ENCODE results near the gene FBXL7.

DNA sequence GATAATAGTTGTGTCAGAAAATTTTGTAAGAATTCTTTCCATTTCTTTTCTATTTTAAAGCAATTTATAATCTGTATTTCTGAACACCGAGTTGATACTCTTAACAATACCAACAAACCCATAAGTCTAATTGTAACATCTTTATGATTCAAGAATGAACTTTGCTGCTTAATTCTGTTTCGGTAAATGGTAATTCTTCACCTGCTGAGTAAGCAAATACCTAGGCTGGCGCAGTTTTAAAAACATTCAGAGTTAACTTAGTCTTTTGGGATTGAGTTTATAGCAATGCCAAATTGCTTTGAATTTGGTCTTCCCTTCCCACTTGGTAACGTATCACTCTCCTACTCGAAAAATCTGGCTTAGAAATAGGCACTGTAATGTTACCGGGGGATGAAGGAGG is 456.6 kb downstream of the FBXL7 start:
- TF ChIP-seq, protein P1, sequence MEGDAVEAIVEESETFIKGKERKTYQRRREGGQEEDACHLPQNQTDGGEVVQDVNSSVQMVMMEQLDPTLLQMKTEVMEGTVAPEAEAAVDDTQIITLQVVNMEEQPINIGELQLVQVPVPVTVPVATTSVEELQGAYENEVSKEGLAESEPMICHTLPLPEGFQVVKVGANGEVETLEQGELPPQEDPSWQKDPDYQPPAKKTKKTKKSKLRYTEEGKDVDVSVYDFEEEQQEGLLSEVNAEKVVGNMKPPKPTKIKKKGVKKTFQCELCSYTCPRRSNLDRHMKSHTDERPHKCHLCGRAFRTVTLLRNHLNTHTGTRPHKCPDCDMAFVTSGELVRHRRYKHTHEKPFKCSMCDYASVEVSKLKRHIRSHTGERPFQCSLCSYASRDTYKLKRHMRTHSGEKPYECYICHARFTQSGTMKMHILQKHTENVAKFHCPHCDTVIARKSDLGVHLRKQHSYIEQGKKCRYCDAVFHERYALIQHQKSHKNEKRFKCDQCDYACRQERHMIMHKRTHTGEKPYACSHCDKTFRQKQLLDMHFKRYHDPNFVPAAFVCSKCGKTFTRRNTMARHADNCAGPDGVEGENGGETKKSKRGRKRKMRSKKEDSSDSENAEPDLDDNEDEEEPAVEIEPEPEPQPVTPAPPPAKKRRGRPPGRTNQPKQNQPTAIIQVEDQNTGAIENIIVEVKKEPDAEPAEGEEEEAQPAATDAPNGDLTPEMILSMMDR (conservative IDR thresholded peaks at IDR 0.05; ENCODE audit: low read depth in 2 of 2) = no peak
- TF ChIP-seq EZH2phosphoT487 (IDR thresholded peaks at IDR 0.05; ENCODE audit: unreplicated experiment) = no peak
- no peak for TF ChIP-seq CREB1 (CRISPR knock-in tag; IDR thresholded peaks at IDR 0.05; ENCODE audit: low read depth)
- TF ChIP-seq ZNF114 (CRISPR knock-in tag; IDR thresholded peaks at IDR 0.05) = no peak
- no peak for TF ChIP-seq POLR2AphosphoS5 (IDR thresholded peaks at IDR 0.05; ENCODE audit: low read depth)
- TF ChIP-seq STAT1 (IDR thresholded peaks at IDR 0.05; ENCODE audit: unreplicated experiment) = no peak
- TF ChIP-seq EZH2 (IDR thresholded peaks at IDR 0.05; ENCODE audit: low read depth, unreplicated experiment) = no peak
- TF ChIP-seq, protein P2, sequence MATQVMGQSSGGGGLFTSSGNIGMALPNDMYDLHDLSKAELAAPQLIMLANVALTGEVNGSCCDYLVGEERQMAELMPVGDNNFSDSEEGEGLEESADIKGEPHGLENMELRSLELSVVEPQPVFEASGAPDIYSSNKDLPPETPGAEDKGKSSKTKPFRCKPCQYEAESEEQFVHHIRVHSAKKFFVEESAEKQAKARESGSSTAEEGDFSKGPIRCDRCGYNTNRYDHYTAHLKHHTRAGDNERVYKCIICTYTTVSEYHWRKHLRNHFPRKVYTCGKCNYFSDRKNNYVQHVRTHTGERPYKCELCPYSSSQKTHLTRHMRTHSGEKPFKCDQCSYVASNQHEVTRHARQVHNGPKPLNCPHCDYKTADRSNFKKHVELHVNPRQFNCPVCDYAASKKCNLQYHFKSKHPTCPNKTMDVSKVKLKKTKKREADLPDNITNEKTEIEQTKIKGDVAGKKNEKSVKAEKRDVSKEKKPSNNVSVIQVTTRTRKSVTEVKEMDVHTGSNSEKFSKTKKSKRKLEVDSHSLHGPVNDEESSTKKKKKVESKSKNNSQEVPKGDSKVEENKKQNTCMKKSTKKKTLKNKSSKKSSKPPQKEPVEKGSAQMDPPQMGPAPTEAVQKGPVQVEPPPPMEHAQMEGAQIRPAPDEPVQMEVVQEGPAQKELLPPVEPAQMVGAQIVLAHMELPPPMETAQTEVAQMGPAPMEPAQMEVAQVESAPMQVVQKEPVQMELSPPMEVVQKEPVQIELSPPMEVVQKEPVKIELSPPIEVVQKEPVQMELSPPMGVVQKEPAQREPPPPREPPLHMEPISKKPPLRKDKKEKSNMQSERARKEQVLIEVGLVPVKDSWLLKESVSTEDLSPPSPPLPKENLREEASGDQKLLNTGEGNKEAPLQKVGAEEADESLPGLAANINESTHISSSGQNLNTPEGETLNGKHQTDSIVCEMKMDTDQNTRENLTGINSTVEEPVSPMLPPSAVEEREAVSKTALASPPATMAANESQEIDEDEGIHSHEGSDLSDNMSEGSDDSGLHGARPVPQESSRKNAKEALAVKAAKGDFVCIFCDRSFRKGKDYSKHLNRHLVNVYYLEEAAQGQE (IDR thresholded peaks at IDR 0.05; ENCODE audit: unreplicated experiment) = no peak
- TF ChIP-seq, protein P3, sequence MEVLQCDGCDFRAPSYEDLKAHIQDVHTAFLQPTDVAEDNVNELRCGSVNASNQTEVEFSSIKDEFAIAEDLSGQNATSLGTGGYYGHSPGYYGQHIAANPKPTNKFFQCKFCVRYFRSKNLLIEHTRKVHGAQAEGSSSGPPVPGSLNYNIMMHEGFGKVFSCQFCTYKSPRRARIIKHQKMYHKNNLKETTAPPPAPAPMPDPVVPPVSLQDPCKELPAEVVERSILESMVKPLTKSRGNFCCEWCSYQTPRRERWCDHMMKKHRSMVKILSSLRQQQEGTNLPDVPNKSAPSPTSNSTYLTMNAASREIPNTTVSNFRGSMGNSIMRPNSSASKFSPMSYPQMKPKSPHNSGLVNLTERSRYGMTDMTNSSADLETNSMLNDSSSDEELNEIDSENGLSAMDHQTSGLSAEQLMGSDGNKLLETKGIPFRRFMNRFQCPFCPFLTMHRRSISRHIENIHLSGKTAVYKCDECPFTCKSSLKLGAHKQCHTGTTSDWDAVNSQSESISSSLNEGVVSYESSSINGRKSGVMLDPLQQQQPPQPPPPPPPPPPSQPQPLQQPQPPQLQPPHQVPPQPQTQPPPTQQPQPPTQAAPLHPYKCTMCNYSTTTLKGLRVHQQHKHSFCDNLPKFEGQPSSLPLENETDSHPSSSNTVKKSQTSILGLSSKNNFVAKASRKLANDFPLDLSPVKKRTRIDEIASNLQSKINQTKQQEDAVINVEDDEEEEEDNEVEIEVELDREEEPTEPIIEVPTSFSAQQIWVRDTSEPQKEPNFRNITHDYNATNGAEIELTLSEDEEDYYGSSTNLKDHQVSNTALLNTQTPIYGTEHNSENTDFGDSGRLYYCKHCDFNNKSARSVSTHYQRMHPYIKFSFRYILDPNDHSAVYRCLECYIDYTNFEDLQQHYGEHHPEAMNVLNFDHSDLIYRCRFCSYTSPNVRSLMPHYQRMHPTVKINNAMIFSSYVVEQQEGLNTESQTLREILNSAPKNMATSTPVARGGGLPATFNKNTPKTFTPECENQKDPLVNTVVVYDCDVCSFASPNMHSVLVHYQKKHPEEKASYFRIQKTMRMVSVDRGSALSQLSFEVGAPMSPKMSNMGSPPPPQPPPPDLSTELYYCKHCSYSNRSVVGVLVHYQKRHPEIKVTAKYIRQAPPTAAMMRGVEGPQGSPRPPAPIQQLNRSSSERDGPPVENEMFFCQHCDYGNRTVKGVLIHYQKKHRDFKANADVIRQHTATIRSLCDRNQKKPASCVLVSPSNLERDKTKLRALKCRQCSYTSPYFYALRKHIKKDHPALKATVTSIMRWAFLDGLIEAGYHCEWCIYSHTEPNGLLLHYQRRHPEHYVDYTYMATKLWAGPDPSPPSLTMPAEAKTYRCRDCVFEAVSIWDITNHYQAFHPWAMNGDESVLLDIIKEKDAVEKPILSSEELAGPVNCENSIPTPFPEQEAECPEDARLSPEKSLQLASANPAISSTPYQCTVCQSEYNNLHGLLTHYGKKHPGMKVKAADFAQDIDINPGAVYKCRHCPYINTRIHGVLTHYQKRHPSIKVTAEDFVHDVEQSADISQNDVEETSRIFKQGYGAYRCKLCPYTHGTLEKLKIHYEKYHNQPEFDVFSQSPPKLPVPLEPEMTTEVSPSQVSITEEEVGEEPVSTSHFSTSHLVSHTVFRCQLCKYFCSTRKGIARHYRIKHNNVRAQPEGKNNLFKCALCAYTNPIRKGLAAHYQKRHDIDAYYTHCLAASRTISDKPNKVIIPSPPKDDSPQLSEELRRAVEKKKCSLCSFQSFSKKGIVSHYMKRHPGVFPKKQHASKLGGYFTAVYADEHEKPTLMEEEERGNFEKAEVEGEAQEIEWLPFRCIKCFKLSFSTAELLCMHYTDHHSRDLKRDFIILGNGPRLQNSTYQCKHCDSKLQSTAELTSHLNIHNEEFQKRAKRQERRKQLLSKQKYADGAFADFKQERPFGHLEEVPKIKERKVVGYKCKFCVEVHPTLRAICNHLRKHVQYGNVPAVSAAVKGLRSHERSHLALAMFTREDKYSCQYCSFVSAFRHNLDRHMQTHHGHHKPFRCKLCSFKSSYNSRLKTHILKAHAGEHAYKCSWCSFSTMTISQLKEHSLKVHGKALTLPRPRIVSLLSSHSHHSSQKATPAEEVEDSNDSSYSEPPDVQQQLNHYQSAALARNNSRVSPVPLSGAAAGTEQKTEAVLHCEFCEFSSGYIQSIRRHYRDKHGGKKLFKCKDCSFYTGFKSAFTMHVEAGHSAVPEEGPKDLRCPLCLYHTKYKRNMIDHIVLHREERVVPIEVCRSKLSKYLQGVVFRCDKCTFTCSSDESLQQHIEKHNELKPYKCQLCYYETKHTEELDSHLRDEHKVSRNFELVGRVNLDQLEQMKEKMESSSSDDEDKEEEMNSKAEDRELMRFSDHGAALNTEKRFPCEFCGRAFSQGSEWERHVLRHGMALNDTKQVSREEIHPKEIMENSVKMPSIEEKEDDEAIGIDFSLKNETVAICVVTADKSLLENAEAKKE (CRISPR knock-in tag; IDR thresholded peaks at IDR 0.05) = no peak
- no peak for TF ChIP-seq ZNF331 (CRISPR knock-in tag; IDR thresholded peaks at IDR 0.05; ENCODE audit: low read depth)
- TF ChIP-seq, protein P4, sequence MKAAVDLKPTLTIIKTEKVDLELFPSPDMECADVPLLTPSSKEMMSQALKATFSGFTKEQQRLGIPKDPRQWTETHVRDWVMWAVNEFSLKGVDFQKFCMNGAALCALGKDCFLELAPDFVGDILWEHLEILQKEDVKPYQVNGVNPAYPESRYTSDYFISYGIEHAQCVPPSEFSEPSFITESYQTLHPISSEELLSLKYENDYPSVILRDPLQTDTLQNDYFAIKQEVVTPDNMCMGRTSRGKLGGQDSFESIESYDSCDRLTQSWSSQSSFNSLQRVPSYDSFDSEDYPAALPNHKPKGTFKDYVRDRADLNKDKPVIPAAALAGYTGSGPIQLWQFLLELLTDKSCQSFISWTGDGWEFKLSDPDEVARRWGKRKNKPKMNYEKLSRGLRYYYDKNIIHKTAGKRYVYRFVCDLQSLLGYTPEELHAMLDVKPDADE (IDR thresholded peaks at IDR 0.05) = no peak
- no peak for TF ChIP-seq JUNB (IDR thresholded peaks at IDR 0.05; ENCODE audit: unreplicated experiment)
